GM20000 (cell line): ENCODE measurements around the gene LMTK3.

Experiments used
- DNase-seq: peaks from one replicate; pipeline ENCODE4 v3.0.0; 2012; ENCODE audit warnings: low spot score
- CTCF ChIP-seq: IDR thresholded peaks from 2 replicates; pipeline ENCODE4 v1.5.1; 2012; ENCODE audit warnings: mild to moderate bottlenecking, control low read depth; ENCODE audit errors: extremely low read depth, missing control alignments

LMTK3 gene

GRCh38 chr19:48469934-48470680 is 41.5 kb downstream of the LMTK3 start:
- TF ChIP-seq CTCF = no peak
- DNase-seq = no peak

GRCh38 chr19:48469289-48469881 is 42.2 kb downstream of the LMTK3 start, which contains the start of gene CYTH2:
TSS of gene CYTH2 (plus strand) at chr19:48469369. CDS start at chr19:48469508, 139 bp downstream.
- peak; percentile 79 for DNase-seq
- TF ChIP-seq CTCF = no peak

GRCh38 chr19:48468772-48469288 is 42.8 kb downstream of the LMTK3 start:
- peak; percentile 98 for DNase-seq
- no peak for TF ChIP-seq CTCF

- DNase-seq = no peak
- no peak for TF ChIP-seq CTCF
Observed at GRCh38 chr19:48466561-48467325, 44.9 kb downstream of the LMTK3 start.

GRCh38 chr19:48465215-48465614 is 46.4 kb downstream of the LMTK3 start:
- no peak for DNase-seq
- no peak for TF ChIP-seq CTCF

- no peak for TF ChIP-seq CTCF
- DNase-seq = no peak
Observed at GRCh38 chr19:48461982-48462655, 49.5 kb downstream of the LMTK3 start.
